HepG2 (cell line): Measurements from ENCODE around the gene EVI5. TPM values are rescaled to one million over a fixed set of nuclear protein-coding genes. Genes with fewer than 3 reads are reported as not detected.

Experiments used
- AHDC1 ChIP-seq: sonication (generic); formaldehyde crosslinking; IDR thresholded peaks from 2 replicates; pipeline ENCODE4 v1.5.1; 2020; ENCODE audit warnings: mild to moderate bottlenecking, missing genetic modification reagents, borderline replicate concordance
- ATF1 ChIP-seq: IDR thresholded peaks from 2 replicates; pipeline ENCODE4 v1.6.1; 2016; ENCODE audit warnings: mild to moderate bottlenecking, control low read depth
- ATF4 ChIP-seq, 2 experiments: fragments of 450-650 bp in 1 of 2; sonication (generic) in 1 of 2; formaldehyde crosslinking; IDR thresholded peaks; 2 replicates each; pipeline versions ENCODE4 v1.5.0 to v1.8.0; 2020 to 2022; ENCODE audit warnings: mild to moderate bottlenecking in 1 of 2, missing genetic modification reagents in 1 of 2
- BHLHE40 ChIP-seq: IDR thresholded peaks from 2 replicates; pipeline ENCODE4 v1.6.1; 2011; ENCODE audit warnings: low read length, improper control_type of control experiment
- GABPA ChIP-seq, 2 experiments: IDR thresholded peaks; 2 replicates each; pipeline ENCODE4 v1.6.1; 2011 to 2016; ENCODE audit warnings: low read depth in 2 of 2, low read length in 1 of 2, missing biosample characterization in 1 of 2, missing genetic modification characterization in 1 of 2
- HDAC2 ChIP-seq: sonication (generic); formaldehyde crosslinking; IDR thresholded peaks from 2 replicates; pipeline ENCODE4 v1.4.0; 2020; ENCODE audit warnings: missing genetic modification reagents
- MAFF ChIP-seq: IDR thresholded peaks from 2 replicates; pipeline ENCODE4 v1.6.1; 2011; ENCODE audit warnings: low read depth, low read length, improper control_type of control experiment
- MBNL3 ChIP-seq: fragments of 250-450 bp; sonication (Bioruptor Pico); conservative IDR thresholded peaks from 2 replicates; pipeline ENCODE4 v1.8.0; 2022; ENCODE audit warnings: mild to moderate bottlenecking, inconsistent platforms
- NCOR1 ChIP-seq: fragments of 200-600 bp; sonication (generic); IDR thresholded peaks from 2 replicates; pipeline ENCODE4 v1.7.0; 2017; ENCODE audit warnings: antibody characterized with exemption, low read length, borderline replicate concordance
- NR3C1 ChIP-seq: sonication (generic); formaldehyde crosslinking; IDR thresholded peaks from 2 replicates; pipeline ENCODE4 v1.4.0; 2020; ENCODE audit warnings: missing genetic modification reagents
- POLR2AphosphoS2 ChIP-seq: IDR thresholded peaks from 2 replicates; pipeline ENCODE4 v1.6.1; 2011; ENCODE audit warnings: low read depth, low read length, improper control_type of control experiment
- SETDB1 ChIP-seq: sonication (generic); formaldehyde crosslinking; IDR thresholded peaks from 2 replicates; pipeline ENCODE4 v1.5.1; 2020; ENCODE audit warnings: missing genetic modification reagents, mild to moderate bottlenecking, borderline replicate concordance
- TSC22D2 ChIP-seq: sonication (generic); formaldehyde crosslinking; IDR thresholded peaks from 2 replicates; pipeline ENCODE4 v1.5.1; 2020; ENCODE audit warnings: missing genetic modification reagents, mild to moderate bottlenecking, borderline replicate concordance
- ZFYVE20 ChIP-seq: sonication (generic); formaldehyde crosslinking; IDR thresholded peaks from 2 replicates; pipeline ENCODE4 v1.8.0; 2023; ENCODE audit warnings: low read depth, mild to moderate bottlenecking, moderate library complexity, missing genetic modification reagents, borderline replicate concordance
- ZNF234 ChIP-seq: sonication (generic); formaldehyde crosslinking; conservative IDR thresholded peaks from 2 replicates; pipeline ENCODE4 v1.5.1; 2020; ENCODE audit warnings: mild to moderate bottlenecking, missing genetic modification reagents
- ZNF253 ChIP-seq: sonication (generic); formaldehyde crosslinking; IDR thresholded peaks from 2 replicates; pipeline ENCODE4 v1.8.0; 2022; ENCODE audit warnings: mild to moderate bottlenecking, missing genetic modification reagents, borderline replicate concordance
- ZNF333 ChIP-seq: sonication (generic); formaldehyde crosslinking; IDR thresholded peaks from 2 replicates; pipeline ENCODE4 v1.4.0; 2020; ENCODE audit warnings: mild to moderate bottlenecking, missing genetic modification reagents, borderline replicate concordance
- ZNF598 ChIP-seq: sonication (generic); formaldehyde crosslinking; IDR thresholded peaks from 2 replicates; pipeline ENCODE4 v1.5.1; 2020; ENCODE audit warnings: mild to moderate bottlenecking, missing genetic modification reagents, borderline replicate concordance
- polyA plus RNA-seq, 8 experiments: library from polyadenylated mRNA; depleted of rRNA in 3 of 8; stranded (reverse) in 7 of 8; unstranded in 1 of 8; fragments of >200 nt; fragmentation: Illumina TruSeq in 4 of 8; extraction: Trizol in 4 of 8; gene quantifications; 2 replicates each; pipeline versions ENCODE4 v1.2.1 to v1.2.3, GENCODE V29; 2011 to 2016; ENCODE audit warnings: low read depth in 4 of 8, missing spikeins in 1 of 8, mixed read lengths in 1 of 8; ENCODE audit not compliant: insufficient read depth in 1 of 8
- total RNA-seq, 5 experiments: library from RNA; depleted of rRNA; stranded (reverse); fragments of >200 nt; fragmentation: Illumina TruSeq; extraction: Trizol; gene quantifications; 2 replicates each; pipeline ENCODE4 v1.2.3, GENCODE V29; 2016; ENCODE audit warnings: low read depth in 1 of 5
- TF ChIP-seq, protein P1 (sequence below): IDR thresholded peaks from 2 replicates; pipeline ENCODE4 v1.6.1; 2018; ENCODE audit warnings: missing genetic modification reagents

EVI5 gene
- total and polyA plus RNA-seq, 2 of the 13 experiments (the other 11 are each of a cell fraction or from before 2014, with no cell fraction given): 4.0 to 12.6 TPM

GRCh38 chr1:92784639-92785500 is at the start of gene EVI5 (continued):
- peak in 1 of 2 experiments; percentile 71; a peak in 2 of 4 replicates for TF ChIP-seq ATF4 (CRISPR knock-in tag; IDR thresholded peaks at IDR 0.05)
- TF ChIP-seq MBNL3 (CRISPR knock-in tag): no peak
- peak; percentile 82; the same call in 1 of the 2 replicates for TF ChIP-seq ZNF234 (CRISPR knock-in tag)
- peak; percentile 96 for TF ChIP-seq TSC22D2 (CRISPR knock-in tag)
- TF ChIP-seq MAFF: no peak
- no peak for TF ChIP-seq POLR2AphosphoS2
- TF ChIP-seq HDAC2 (CRISPR knock-in tag): peak; percentile 66
- TF ChIP-seq GABPA (IDR thresholded peaks at IDR 0.05; ENCODE audit: low read depth, low read length): no peak
- TF ChIP-seq GABPA (CRISPR knock-in tag; IDR thresholded peaks at IDR 0.05; ENCODE audit: low read depth): peak; percentile 47; the same call in 1 of the 2 replicates
- TF ChIP-seq NR3C1: no peak
- TF ChIP-seq NCOR1: no peak
- TF ChIP-seq ATF1 (CRISPR knock-in tag): no peak; the same call in 1 of the 2 replicates
- peak; percentile 99 for TF ChIP-seq ZNF253 (CRISPR knock-in tag)
- TF ChIP-seq AHDC1 (CRISPR knock-in tag): peak; percentile 58; the same call in 1 of the 2 replicates
- TF ChIP-seq, protein P1, sequence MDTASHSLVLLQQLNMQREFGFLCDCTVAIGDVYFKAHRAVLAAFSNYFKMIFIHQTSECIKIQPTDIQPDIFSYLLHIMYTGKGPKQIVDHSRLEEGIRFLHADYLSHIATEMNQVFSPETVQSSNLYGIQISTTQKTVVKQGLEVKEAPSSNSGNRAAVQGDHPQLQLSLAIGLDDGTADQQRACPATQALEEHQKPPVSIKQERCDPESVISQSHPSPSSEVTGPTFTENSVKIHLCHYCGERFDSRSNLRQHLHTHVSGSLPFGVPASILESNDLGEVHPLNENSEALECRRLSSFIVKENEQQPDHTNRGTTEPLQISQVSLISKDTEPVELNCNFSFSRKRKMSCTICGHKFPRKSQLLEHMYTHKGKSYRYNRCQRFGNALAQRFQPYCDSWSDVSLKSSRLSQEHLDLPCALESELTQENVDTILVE (CRISPR knock-in tag): peak; percentile 92
- no peak for TF ChIP-seq BHLHE40
- TF ChIP-seq SETDB1 (CRISPR knock-in tag): peak; percentile 93
- TF ChIP-seq ZNF333 (CRISPR knock-in tag): no peak
- TF ChIP-seq ZNF598 (CRISPR knock-in tag): peak; percentile 95
- TF ChIP-seq ZFYVE20: peak; percentile 95; the same call in 1 of the 2 replicates
